GM12878 (cell line): ENCODE data around the gene ATG9B. TPM values are rescaled to one million over a fixed set of nuclear protein-coding genes. Genes with fewer than 3 reads are reported as not detected.
A peak's percentile ranks its signal among the peaks of the same experiment; 100 is the strongest.

Experiments used
- ATAC-seq: fragments of 200-7000 bp; cut with Tn5 transposase; 3 replicates; pipeline ENCODE4 v1.9.1; 2020; ENCODE audit warnings: mild to moderate bottlenecking, moderate library complexity
- BruUV-seq: library from RNA; stranded (reverse); fragments of 400-500 nt; replicated peaks from 2 replicates; lab custom pipeline; 2021; lab: Mats Ljungman, UMichigan
- CTCF ChIA-PET: fragments of 300-600 bp; sonication (Branson Sonifier 250); formaldehyde crosslinking; extraction: SDS; loops from one replicate; lab custom pipeline; 2021; ENCODE audit warnings: inconsistent platforms; lab: Yijun Ruan, JAX
- POLR2A ChIA-PET: fragments of 350-600 bp; formaldehyde crosslinking; extraction: SDS; loops from one replicate; lab custom pipeline; 2021; ENCODE audit warnings: inconsistent platforms; lab: Charles Lee
- RAD21 ChIA-PET: fragments of 300-600 bp; sonication (Branson Sonifier 250); formaldehyde crosslinking; loops from one replicate; lab custom pipeline; 2023; ENCODE audit warnings: antibody characterized with exemption; ENCODE audit not compliant: unreplicated experiment; lab: Charles Lee
- SMC1A ChIA-PET: fragments of 300-600 bp; sonication (Branson Sonifier 250); formaldehyde crosslinking; loops from one replicate; lab custom pipeline; 2023; ENCODE audit not compliant: unreplicated experiment, uncharacterized antibody; lab: Charles Lee
- DNase-seq: peaks from one replicate; pipeline ENCODE4 v3.0.0-alpha.2; 2011; ENCODE audit warnings: low read depth, low spot score
- FAIRE-seq: peaks from 3 replicates; lab custom pipeline; 2011; peaks lifted over from hg19 to GRCh38; lab: Jason Lieb, UNC
- H2AFZ ChIP-seq: 2 replicates; pipeline ENCODE4 v1.6.0; 2011; ENCODE audit warnings: low read depth, low read length, control low read depth; ENCODE audit not compliant: control insufficient read depth
- H3K27ac ChIP-seq: 2 replicates; pipeline ENCODE4 v1.5.1; 2011; ENCODE audit warnings: control low read depth; ENCODE audit not compliant: control insufficient read depth, insufficient read depth
- H3K27me3 ChIP-seq, 2 experiments: replicated peaks in 1 of 2; 2 replicates each; pipeline versions ENCODE4 v1.6.0 to v1.6.1; 2011; ENCODE audit warnings: low read length in 1 of 2; ENCODE audit not compliant: control insufficient read depth in 2 of 2, insufficient read depth in 2 of 2
- H3K36me3 ChIP-seq, 2 experiments: 2 replicates each; pipeline ENCODE4 v1.5.1; 2011; ENCODE audit warnings: low read length in 1 of 2; ENCODE audit not compliant: control insufficient read depth in 2 of 2, insufficient read depth in 2 of 2
- H3K4me1 ChIP-seq: 2 replicates; pipeline ENCODE4 v1.6.1; 2011; ENCODE audit warnings: mild to moderate bottlenecking, low read length, moderate library complexity, mixed read lengths; ENCODE audit not compliant: control insufficient read depth, insufficient read depth
- H3K4me2 ChIP-seq: 2 replicates; pipeline ENCODE4 v1.6.0; 2011; ENCODE audit warnings: control low read depth; ENCODE audit not compliant: control insufficient read depth, insufficient read depth
- H3K4me3 ChIP-seq: fragments of 200-600 bp; sonication (generic); 2 replicates; pipeline ENCODE4 v1.5.1; 2016
- H3K79me2 ChIP-seq: 2 replicates; pipeline ENCODE4 v1.6.0; 2011; ENCODE audit warnings: low read length; ENCODE audit not compliant: control insufficient read depth, insufficient read depth
- H3K9ac ChIP-seq: 2 replicates; pipeline ENCODE4 v1.8.0; 2011; ENCODE audit warnings: low read length, control low read depth, mixed read lengths; ENCODE audit not compliant: control insufficient read depth, insufficient read depth
- H3K9me3 ChIP-seq: replicated peaks from 3 replicates; pipeline ENCODE4 v1.5.1; 2011; ENCODE audit warnings: mild to moderate bottlenecking, low read length; ENCODE audit not compliant: control insufficient read depth, insufficient read depth
- H4K20me1 ChIP-seq: 2 replicates; pipeline ENCODE4 v1.6.0; 2011; ENCODE audit not compliant: control insufficient read depth, insufficient read depth
- JUNB ChIP-seq: IDR thresholded peaks from 2 replicates; pipeline ENCODE4 v1.6.1; 2016; ENCODE audit warnings: antibody characterized with exemption, mild to moderate bottlenecking
- RAD21 ChIP-seq: IDR thresholded peaks from 2 replicates; pipeline ENCODE4 v1.6.1; 2011; ENCODE audit warnings: mild to moderate bottlenecking, low read depth, low read length, moderate library complexity; ENCODE audit not compliant: insufficient read depth
- SMC3 ChIP-seq: IDR thresholded peaks from 2 replicates; pipeline ENCODE4 v1.6.1; 2011; ENCODE audit warnings: low read length, improper control_type of control experiment, borderline replicate concordance
- WGBS: methylation state at CpG from one replicate; pipeline ENCODE4 v1.1.6; 2016; ENCODE audit warnings: low lambda C conversion rate; ENCODE audit not compliant: insufficient replicate concordance, insufficient coverage; ENCODE audit errors: missing lambda C conversion rate; 5-methylcytosine and 5-hydroxymethylcytosine counted together
- in situ Hi-C: fragments of 300-500 bp; cut with MboI; formaldehyde crosslinking; loops from 9 replicates; pipeline ENCODE4 v1.14.3; 2018; ENCODE audit warnings: mixed read lengths
- intact Hi-C: fragments of 100-400 bp; cut with micrococcal nuclease; formaldehyde crosslinking; loops from one replicate; pipeline ENCODE4 v1.14.2; 2022; ENCODE audit not compliant: unreplicated experiment
- polyA plus RNA-seq, 11 experiments: library from polyadenylated mRNA; depleted of rRNA in 4 of 11; unstranded in 6 of 11; stranded (reverse) in 5 of 11; fragments of >200 nt; fragmentation: Nextera tagmentation in 4 of 11; fragmentation: Illumina TruSeq in 1 of 11; extraction: Ambion mirVana in 4 of 11; extraction: Trizol in 1 of 11; gene quantifications; 1 replicate in 1 of 11; 2 replicates in 10 of 11; pipeline versions ENCODE4 v1.2.1 to v1.2.3, GENCODE V29; 2011 to 2016; ENCODE audit warnings: inconsistent platforms in 2 of 11, missing spikeins in 2 of 11, low read depth in 1 of 11
- total RNA-seq, 4 experiments: library from RNA; depleted of rRNA in 3 of 4; stranded (reverse); fragments of >200 nt in 3 of 4; fragmentation: Illumina TruSeq in 1 of 4; extraction: Trizol in 1 of 4; gene quantifications; 2 replicates each; pipeline versions ENCODE4 v1.2.1 to v1.2.3, GENCODE V29; 2013 to 2021
- TF ChIP-seq, protein P1 (sequence below), 3 experiments: IDR thresholded peaks in 2 of 3; conservative IDR thresholded peaks in 1 of 3; 2 replicates each; pipeline ENCODE4 v1.5.1; 2011; ENCODE audit warnings: low read depth in 3 of 3, low read length in 3 of 3, mild to moderate bottlenecking in 3 of 3, control low read depth in 2 of 3, moderate library complexity in 2 of 3, inconsistent platforms in 1 of 3, mixed read lengths in 1 of 3; ENCODE audit not compliant: control insufficient read depth in 2 of 3, insufficient read depth in 1 of 3; ENCODE audit errors: extremely low read depth in 1 of 3

ATG9B gene
- total and polyA plus RNA-seq, 10 of the 15 experiments (the other 5 are each of a cell fraction or from before 2014, with no cell fraction given): 0.01 to 0.83 (median 0.12) TPM; not detected in 2

DNA sequence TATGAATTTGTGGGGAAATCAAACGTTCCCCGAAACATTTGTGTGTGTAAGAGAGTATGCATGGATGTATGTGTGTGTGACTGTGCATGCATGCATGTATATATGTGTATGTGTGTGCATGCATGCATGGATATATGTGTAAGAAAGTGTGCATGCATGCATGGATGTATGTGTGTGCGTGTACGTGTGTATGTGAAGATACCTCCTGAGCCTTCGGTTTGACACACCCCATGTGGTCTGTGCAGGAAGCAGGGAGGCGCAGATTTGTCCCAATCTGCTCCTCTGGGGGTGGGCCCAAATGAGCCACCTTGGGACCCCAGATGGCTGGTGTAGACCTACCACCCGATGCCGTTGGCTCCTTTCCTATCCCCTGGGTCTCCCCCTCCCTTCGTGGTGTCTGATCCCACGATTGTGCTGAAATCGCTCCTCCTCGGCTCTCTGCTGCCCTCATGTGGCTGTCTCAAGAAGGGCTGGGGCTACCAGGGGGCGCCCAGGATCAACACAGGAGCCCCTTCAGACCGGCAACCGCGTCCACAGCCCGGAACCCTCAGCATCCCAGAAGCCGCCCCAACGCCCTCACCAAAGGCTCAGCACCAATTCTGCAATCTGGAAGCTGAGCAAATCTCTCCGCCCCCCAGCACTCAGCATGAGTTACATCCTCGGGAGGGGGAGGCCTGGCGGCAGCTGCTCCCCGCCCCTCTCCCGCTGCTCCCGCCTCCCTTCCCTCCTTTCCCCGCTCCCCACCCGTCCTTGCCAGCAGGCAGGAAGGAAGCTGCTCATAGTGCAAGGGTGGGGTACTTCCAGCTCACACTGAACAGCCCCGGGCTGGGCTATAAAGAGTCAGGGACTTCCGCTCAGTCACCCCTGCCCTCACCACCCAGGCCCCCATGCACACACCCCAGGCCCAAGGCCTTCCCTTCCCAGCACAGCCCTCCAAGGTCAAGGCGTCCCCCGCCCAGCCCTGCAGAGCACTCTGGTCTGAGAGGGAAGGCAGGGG lies 35.8 kb downstream of the ATG9B start:
- SMC1A ChIA-PET: interaction anchor here (1.2 kb wide), 1 partner anchor 90 kb away, joined by 6 read pairs; no protein-coding TSS in a partner anchor
- Histone ChIP-seq H3K4me1 (no peaks in the 10 kb centered on the region; the same call in 1 of the 2 replicates), H3K9ac (no peak overlapping the region), H4K20me1 (no peaks in the 10 kb centered on the region), H3K9me3 (no peaks in the 10 kb centered on the region; the same call in 2 of the 3 replicates), H3K36me3 (no peaks in the 10 kb centered on the region), H3K27ac (no peak overlapping the region), H3K79me2 (no peaks in the 10 kb centered on the region), H3K27me3 (peaks cover 0 to 3% of the 10 kb centered on the region in 2 experiments; a peak in 2 of 4 replicates), H2AFZ (no peak overlapping the region), H3K4me2 (no peak overlapping the region), H3K4me3 (no peak overlapping the region)
- RAD21 ChIA-PET: no interaction called here
- POLR2A ChIA-PET: no interaction called here
- CTCF ChIA-PET: interaction anchor here (0.6 to 2.6 kb wide), 4 partner anchors 20 to 226 kb away, joined by 3 to 10 read pairs (median 4); no protein-coding TSS in a partner anchor
- TF ChIP-seq, protein P1, sequence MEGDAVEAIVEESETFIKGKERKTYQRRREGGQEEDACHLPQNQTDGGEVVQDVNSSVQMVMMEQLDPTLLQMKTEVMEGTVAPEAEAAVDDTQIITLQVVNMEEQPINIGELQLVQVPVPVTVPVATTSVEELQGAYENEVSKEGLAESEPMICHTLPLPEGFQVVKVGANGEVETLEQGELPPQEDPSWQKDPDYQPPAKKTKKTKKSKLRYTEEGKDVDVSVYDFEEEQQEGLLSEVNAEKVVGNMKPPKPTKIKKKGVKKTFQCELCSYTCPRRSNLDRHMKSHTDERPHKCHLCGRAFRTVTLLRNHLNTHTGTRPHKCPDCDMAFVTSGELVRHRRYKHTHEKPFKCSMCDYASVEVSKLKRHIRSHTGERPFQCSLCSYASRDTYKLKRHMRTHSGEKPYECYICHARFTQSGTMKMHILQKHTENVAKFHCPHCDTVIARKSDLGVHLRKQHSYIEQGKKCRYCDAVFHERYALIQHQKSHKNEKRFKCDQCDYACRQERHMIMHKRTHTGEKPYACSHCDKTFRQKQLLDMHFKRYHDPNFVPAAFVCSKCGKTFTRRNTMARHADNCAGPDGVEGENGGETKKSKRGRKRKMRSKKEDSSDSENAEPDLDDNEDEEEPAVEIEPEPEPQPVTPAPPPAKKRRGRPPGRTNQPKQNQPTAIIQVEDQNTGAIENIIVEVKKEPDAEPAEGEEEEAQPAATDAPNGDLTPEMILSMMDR (IDR thresholded peaks at IDR 0.05 in 2 of 3, conservative IDR thresholded peaks at IDR 0.05 in 1 of 3; ENCODE audit: control insufficient read depth in 2 of 3, extremely low read depth in 1 of 3, insufficient read depth in 1 of 3, low read depth in 3 of 3, low read length in 3 of 3): peak; percentile 65 to 79 (median 72)
- TF ChIP-seq SMC3: peak; percentile 52; the same call in 1 of the 2 replicates
- TF ChIP-seq JUNB: no peak
- peak; percentile 73 for TF ChIP-seq RAD21
- intact Hi-C loops (loop anchor here (1.0 to 2.0 kb wide), 3 partner anchors 25 to 210 kb away; no protein-coding TSS in a partner anchor), in situ Hi-C loops (loop anchor here (5.0 kb wide), 2 partner anchors 86 to 211 kb away; no protein-coding TSS in a partner anchor)
- no TSS peak for BruUV-seq
- ATAC-seq (peak; percentile 84), FAIRE-seq (peak; percentile 71), DNase-seq (no peak)
- WGBS: 10% methylated on average over 28 of the region's 31 CpGs
